Stomach smooth muscle (tissue), 2 donors: ENCODE measurements around the gene STRAP.

Source experiments
- H3K27ac ChIP-seq: one replicate; pipeline ENCODE4 v1.7.0; 2013; ENCODE audit warnings: mild to moderate bottlenecking, low read length, inconsistent platforms
- H3K27me3 ChIP-seq, 2 donors: one replicate each; pipeline ENCODE4 v1.7.0; 2013; ENCODE audit warnings: low read length in 2 of 2; ENCODE audit not compliant: insufficient read depth in 2 of 2, control insufficient read depth in 1 of 2
- H3K36me3 ChIP-seq, 2 donors: one replicate each; pipeline ENCODE4 v1.7.0; 2013; ENCODE audit warnings: low read length in 2 of 2; ENCODE audit not compliant: control insufficient read depth in 2 of 2, insufficient read depth in 2 of 2
- H3K4me1 ChIP-seq: one replicate; pipeline ENCODE4 v1.7.0; 2013; ENCODE audit warnings: low read length; ENCODE audit not compliant: control insufficient read depth, insufficient read depth
- H3K4me3 ChIP-seq, 2 donors: one replicate each; pipeline ENCODE4 v1.7.0; 2013; ENCODE audit warnings: low read length in 2 of 2
- H3K9ac ChIP-seq, 2 donors: one replicate each; pipeline ENCODE4 v1.7.0; 2013; ENCODE audit warnings: low read length in 2 of 2, mild to moderate bottlenecking in 1 of 2
- H3K9me3 ChIP-seq, 2 donors: one replicate each; pipeline ENCODE4 v1.7.0; 2013; ENCODE audit warnings: low read length in 2 of 2; ENCODE audit not compliant: control insufficient read depth in 2 of 2
- donor health status: healthy.
- donor health status: Pancreatic carcinoma.

The STRAP gene

GRCh38 chr12:15882118-15882971 is at the start of gene STRAP:
Gene STRAP, plus strand, starts transcription at chr12:15882387. Its CDS starts 321 bp downstream, at chr12:15882708.
- H3K4me1 ChIP-seq, result peaks cover 4% of the 10 kb centered on the region
- peak within 1 kb of the TSS; percentile 96 for H3K4me3 ChIP-seq

GRCh38 chr12:15834575-15834974 is 47.6 kb upstream of the STRAP start:
- H3K27me3 ChIP-seq, result no peaks in the 10 kb centered on the region
- no peak overlapping the region for H3K4me3 ChIP-seq
- no peaks in the 10 kb centered on the region for H3K36me3 ChIP-seq
- H3K27ac ChIP-seq, result no peak overlapping the region
- H3K4me1 ChIP-seq, result no peaks in the 10 kb centered on the region
- no peak overlapping the region for H3K9ac ChIP-seq
- no peaks in the 10 kb centered on the region for H3K9me3 ChIP-seq

More at GRCh38 chr12:15882118-15882971, at the start of gene STRAP:
- no peaks in the 10 kb centered on the region for H3K9me3 ChIP-seq
- H3K27me3 ChIP-seq, result no peaks in the 10 kb centered on the region
- peaks cover 0 to 8% of the 10 kb centered on the region in 2 donors for H3K36me3 ChIP-seq
- H3K27ac ChIP-seq, result peak within 1 kb of the TSS; percentile 98
- peak within 1 kb of the TSS; percentile 97 to 99 for H3K9ac ChIP-seq

- Histone ChIP-seq H3K36me3 (no peaks in the 10 kb centered on the region), H3K9ac (no peak overlapping the region), H3K9me3 (no peaks in the 10 kb centered on the region), H3K4me3 (no peak overlapping the region), H3K4me1 (no peaks in the 10 kb centered on the region), H3K27ac (no peak overlapping the region), H3K27me3 (no peaks in the 10 kb centered on the region)
Measured at GRCh38 chr12:15837141-15837790, 44.9 kb upstream of the STRAP start.

- no peak overlapping the region for H3K27ac ChIP-seq
- no peaks in the 10 kb centered on the region for H3K27me3 ChIP-seq
- no peaks in the 10 kb centered on the region for H3K4me1 ChIP-seq
- H3K9me3 ChIP-seq, result no peaks in the 10 kb centered on the region
- no peak overlapping the region for H3K9ac ChIP-seq
- H3K36me3 ChIP-seq, result no peaks in the 10 kb centered on the region
- H3K4me3 ChIP-seq, result no peak overlapping the region
Measured at GRCh38 chr12:15839041-15839440, 43.1 kb upstream of the STRAP start.

GRCh38 chr12:15839682-15840081 is 42.5 kb upstream of the STRAP start:
- H3K27ac ChIP-seq, result no peak overlapping the region
- H3K27me3 ChIP-seq, result no peaks in the 10 kb centered on the region
- no peak overlapping the region for H3K4me3 ChIP-seq

GRCh38 chr12:15842108-15842507 is 40.1 kb upstream of the STRAP start:
- Histone ChIP-seq H3K4me3 (no peak overlapping the region), H3K9me3 (no peaks in the 10 kb centered on the region), H3K27me3 (no peaks in the 10 kb centered on the region), H3K9ac (no peak overlapping the region), H3K4me1 (no peaks in the 10 kb centered on the region), H3K36me3 (no peaks in the 10 kb centered on the region), H3K27ac (no peak overlapping the region)

More at GRCh38 chr12:15839682-15840081, 42.5 kb upstream of the STRAP start:
- Histone ChIP-seq H3K36me3 (no peaks in the 10 kb centered on the region), H3K9ac (no peak overlapping the region), H3K4me1 (no peaks in the 10 kb centered on the region), H3K9me3 (no peaks in the 10 kb centered on the region)

- Histone ChIP-seq H3K4me1 (no peaks in the 10 kb centered on the region), H3K27ac (no peak overlapping the region), H3K9me3 (no peaks in the 10 kb centered on the region), H3K36me3 (no peaks in the 10 kb centered on the region), H3K4me3 (no peak overlapping the region), H3K9ac (no peak overlapping the region), H3K27me3 (no peaks in the 10 kb centered on the region)
Measured at GRCh38 chr12:15846887-15847286, 35.3 kb upstream of the STRAP start.

- no peak overlapping the region for H3K9ac ChIP-seq
- H3K27ac ChIP-seq, result no peak overlapping the region
- no peaks in the 10 kb centered on the region for H3K36me3 ChIP-seq
- no peaks in the 10 kb centered on the region for H3K27me3 ChIP-seq
- H3K4me3 ChIP-seq, result no peak overlapping the region
- no peaks in the 10 kb centered on the region for H3K4me1 ChIP-seq
- no peaks in the 10 kb centered on the region for H3K9me3 ChIP-seq
Measured at GRCh38 chr12:15848606-15849005, 33.6 kb upstream of the STRAP start.

- Histone ChIP-seq H3K27me3 (no peaks in the 10 kb centered on the region), H3K9ac (no peak overlapping the region), H3K4me3 (no peak overlapping the region), H3K36me3 (no peaks in the 10 kb centered on the region), H3K4me1 (no peaks in the 10 kb centered on the region), H3K27ac (no peak overlapping the region), H3K9me3 (no peaks in the 10 kb centered on the region)
Measured at GRCh38 chr12:15851045-15851620, 31.1 kb upstream of the STRAP start.

- no peaks in the 10 kb centered on the region for H3K9me3 ChIP-seq
- H3K4me3 ChIP-seq, result no peak overlapping the region
- H3K27ac ChIP-seq, result no peak overlapping the region
- no peaks in the 10 kb centered on the region for H3K36me3 ChIP-seq
- H3K27me3 ChIP-seq, result no peaks in the 10 kb centered on the region
- no peak overlapping the region for H3K9ac ChIP-seq
- H3K4me1 ChIP-seq, result no peaks in the 10 kb centered on the region
Measured at GRCh38 chr12:15851919-15852318, 30.3 kb upstream of the STRAP start.
